Cardiac septum (tissue), 1 donor: ENCODE results near the gene DEGS2. TPM values are rescaled to one million over a fixed set of nuclear protein-coding genes. Genes with fewer than 3 reads are reported as not detected.

Source experiments
- DNase-seq: peaks from one replicate; pipeline ENCODE4 v3.0.0-alpha.2; 2020; ENCODE audit warnings: low spot score
- intact Hi-C: fragments of 100-400 bp; cut with DNase I; formaldehyde crosslinking; loops from one replicate; pipeline ENCODE4 v1.14.0; 2022
- total RNA-seq: library from RNA; stranded (reverse); fragmentation: NEBNext Ultra II Directional; extraction: Animal tissue kit (Norgen Biotek cat#: 25700); gene quantifications from one replicate; pipeline ENCODE4 v1.2.1, GENCODE V29; 2021
- donor health status: DM: no; HTN: no; CAD: no.

The DEGS2 gene
- total RNA-seq, 1 donor from 2014 or later = not detected

- intact Hi-C loops = no loop called here
- DNase-seq = no peak
Observed at GRCh38 chr14:100150932-100151587, 8.4 kb downstream of the DEGS2 start.

GRCh38 chr14:100149851-100150611 lies 9.4 kb downstream of the DEGS2 start:
- DNase-seq = no peak
- intact Hi-C loops = no loop called here

GRCh38 chr14:100148837-100149731 lies 10.4 kb downstream of the DEGS2 start:
- DNase-seq = no peak
- intact Hi-C loops = no loop called here

- intact Hi-C loops = no loop called here
- no peak for DNase-seq
Observed at GRCh38 chr14:100147691-100148464, 11.6 kb downstream of the DEGS2 start.

GRCh38 chr14:100147181-100147631 lies 12.2 kb downstream of the DEGS2 start:
- intact Hi-C loops = no loop called here
- DNase-seq = no peak

- no peak for DNase-seq
- intact Hi-C loops = no loop called here
Observed at GRCh38 chr14:100146531-100147091, 12.8 kb downstream of the DEGS2 start.

GRCh38 chr14:100145682-100146464 lies 13.6 kb downstream of the DEGS2 start:
- DNase-seq = no peak
- intact Hi-C loops = no loop called here

GRCh38 chr14:100144996-100145646 lies 14.3 kb downstream of the DEGS2 start:
- DNase-seq = no peak
- intact Hi-C loops = loop anchor here (5.0 kb wide), 1 partner anchor 47 kb away; no protein-coding TSS in a partner anchor

- DNase-seq = no peak
- intact Hi-C loops = loop anchor here (5.0 kb wide), 1 partner anchor 48 kb away; no protein-coding TSS in a partner anchor
Observed at GRCh38 chr14:100144645-100144995, 14.8 kb downstream of the DEGS2 start.

- no peak for DNase-seq
- intact Hi-C loops = loop anchor here (5.0 kb wide), 1 partner anchor 48 kb away; no protein-coding TSS in a partner anchor
Observed at GRCh38 chr14:100143934-100144333, 15.5 kb downstream of the DEGS2 start.

- intact Hi-C loops = loop anchor here (5.0 kb wide), 1 partner anchor 49 kb away; no protein-coding TSS in a partner anchor
- no peak for DNase-seq
Observed at GRCh38 chr14:100143523-100143922, 15.9 kb downstream of the DEGS2 start.

GRCh38 chr14:100142073-100143040 lies 17.1 kb downstream of the DEGS2 start:
- intact Hi-C loops = loop anchor here (5.0 kb wide), 1 partner anchor 50 kb away; no protein-coding TSS in a partner anchor
- peak; percentile 84 for DNase-seq

GRCh38 chr14:100141098-100141497 lies 18.3 kb downstream of the DEGS2 start:
- DNase-seq = no peak
- intact Hi-C loops = loop anchor here (5.0 kb wide), 1 partner anchor 51 kb away; no protein-coding TSS in a partner anchor

GRCh38 chr14:100140452-100141078 lies 18.9 kb downstream of the DEGS2 start:
- DNase-seq = no peak
- intact Hi-C loops = loop anchor here (5.0 kb wide), 1 partner anchor 52 kb away; no protein-coding TSS in a partner anchor

- intact Hi-C loops = no loop called here
- DNase-seq = no peak
Observed at GRCh38 chr14:100138955-100139354, 20.5 kb downstream of the DEGS2 start.
